Renal cortex interstitium (tissue), 3 donors: ENCODE data around the gene FN3K. TPM values are rescaled to one million over a fixed set of nuclear protein-coding genes. Genes with fewer than 3 reads are reported as not detected.

Experiments
- polyA plus RNA-seq, 3 donors: library from polyadenylated mRNA; unstranded; fragments of 120-200 nt; gene quantifications; one replicate each; pipeline ENCODE4 v1.2.1, GENCODE V29; 2013; ENCODE audit not compliant: insufficient read length in 3 of 3

FN3K gene
- polyA plus RNA-seq, 3 donors = 28.1 to 49.5 (median 31.7) TPM

Other genes starting within 250 kb of the FN3K start
- gene FOXK2, start 215.9 kb upstream of the FN3K start, polyA plus RNA-seq = 10 to 100 TPM; 41.4 to 43.2 (median 42.3) TPM
- gene WDR45B, start 87.2 kb upstream of the FN3K start, polyA plus RNA-seq = 10 to 100 TPM; 91.4 to 99.4 (median 95.9) TPM
- 10 to 100 TPM; 16.7 to 22.5 (median 17.4) TPM for gene RAB40B, start 36.9 kb upstream of the FN3K start, polyA plus RNA-seq
- 10 to 100 TPM; 46.5 to 49.5 (median 46.6) TPM for gene FN3KRP, start 18.9 kb upstream of the FN3K start, polyA plus RNA-seq
- 10 to 100 TPM; 62.9 to 91.6 (median 74.2) TPM for gene TBCD, start 16.4 kb downstream of the FN3K start, polyA plus RNA-seq
- gene ZNF750, start 104.4 kb downstream of the FN3K start, polyA plus RNA-seq = 1 to 10 TPM; 1.6 to 2.0 (median 1.8) TPM